Dermis blood vessel endothelial cell (primary cell): ENCODE data around the gene DYRK4. TPM values are rescaled to one million over a fixed set of nuclear protein-coding genes. Genes with fewer than 3 reads are reported as not detected.

ENCODE experiments used
- DNase-seq: peaks from one replicate; pipeline ENCODE4 v3.0.0; 2010
- total RNA-seq: library from RNA; depleted of rRNA; stranded (reverse); fragments of >200 nt; gene quantifications from 2 replicates; pipeline ENCODE4 v1.2.3, GENCODE V29; 2014

Gene DYRK4
- total RNA-seq, 1 donor from 2014 or later: 18.9 TPM

DNA sequence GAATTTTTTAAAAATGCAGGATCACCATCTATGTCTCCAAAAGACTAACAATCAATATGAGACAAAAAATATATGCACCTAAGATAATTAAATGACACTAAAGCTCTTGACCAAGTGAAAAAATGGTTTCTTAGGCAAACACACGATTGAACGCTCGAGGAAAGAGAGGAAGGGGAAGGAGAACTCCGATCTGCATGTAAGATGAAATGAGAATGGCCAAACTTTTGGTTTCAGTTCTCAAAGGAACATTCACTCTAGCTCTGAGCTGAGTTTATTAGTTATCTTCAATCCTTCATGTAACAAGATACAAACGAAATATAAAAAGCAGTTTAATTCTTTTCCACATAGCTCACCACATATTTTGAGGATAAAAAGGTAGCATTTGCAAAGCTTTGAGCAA lies 2.8 kb downstream of the DYRK4 start:
- DNase-seq: no peak

GRCh38 chr12:4566474-4566873 lies 4.5 kb downstream of the DYRK4 start:
- DNase-seq: no peak

GRCh38 chr12:4567073-4567881 lies 5.3 kb downstream of the DYRK4 start:
- DNase-seq: no peak

- no peak for DNase-seq
Measured at GRCh38 chr12:4569261-4569660, 7.3 kb downstream of the DYRK4 start.

- DNase-seq: peak; percentile 48
Measured at GRCh38 chr12:4572680-4573079, 10.7 kb downstream of the DYRK4 start.

DNA sequence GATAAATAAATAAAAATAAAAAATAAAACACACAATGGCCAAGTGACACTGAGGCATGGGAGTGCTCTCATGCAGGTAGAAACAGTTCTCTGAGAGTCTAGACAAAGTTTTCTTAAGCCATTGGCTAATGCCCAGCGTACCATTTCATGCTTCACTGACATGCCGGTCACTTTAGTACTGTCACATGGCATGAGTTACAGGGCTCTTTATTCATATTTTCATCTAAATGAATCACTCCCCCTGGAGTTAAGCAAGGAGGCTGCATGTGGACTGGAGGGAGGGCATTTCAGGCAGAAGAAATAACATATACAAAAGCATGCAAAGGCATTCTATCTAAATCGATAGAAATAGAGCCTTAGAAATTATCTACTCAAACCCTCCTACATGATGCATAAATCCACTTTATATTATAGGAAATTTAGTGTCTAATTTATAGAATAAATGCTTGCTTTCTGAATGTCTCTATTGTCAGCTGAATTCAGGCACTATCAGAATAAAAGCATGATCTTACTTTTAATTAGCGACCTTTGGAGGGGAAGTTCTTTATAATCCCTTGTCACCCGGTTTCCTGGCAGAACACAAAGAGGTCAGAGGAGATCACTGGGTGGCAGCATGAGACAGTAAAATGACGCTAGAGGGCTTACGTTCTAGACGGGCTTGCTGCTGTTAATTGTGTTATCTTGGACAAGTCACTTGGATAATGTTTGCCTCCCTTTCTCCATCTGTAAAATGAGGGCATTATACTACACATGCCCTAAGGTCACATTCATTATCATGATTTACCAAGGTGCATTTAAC lies 17.5 kb downstream of the DYRK4 start:
- peak; percentile 59 for DNase-seq

GRCh38 chr12:4580281-4580688 lies 18.3 kb downstream of the DYRK4 start:
- DNase-seq: no peak

DNA sequence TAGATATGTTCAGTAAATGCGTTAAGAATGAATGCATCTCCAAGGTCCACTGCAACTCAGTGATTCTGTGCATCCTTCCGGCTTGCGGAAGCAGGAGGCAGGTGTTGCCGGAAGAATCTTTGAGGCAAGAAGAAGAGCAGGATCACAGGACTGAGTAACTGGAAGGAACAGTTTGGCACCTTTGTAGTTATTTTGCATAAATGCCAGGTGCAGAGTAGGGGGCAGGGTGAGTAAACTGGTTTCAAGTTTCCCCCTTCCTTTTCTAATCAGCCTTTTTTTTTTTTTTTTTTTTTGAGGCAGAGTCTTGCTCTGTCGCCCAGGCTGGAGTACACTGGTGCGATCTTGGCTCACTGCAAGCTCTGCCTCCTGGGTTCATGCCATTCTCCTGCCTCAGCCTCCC lies 22.3 kb downstream of the DYRK4 start:
- no peak for DNase-seq

DNA sequence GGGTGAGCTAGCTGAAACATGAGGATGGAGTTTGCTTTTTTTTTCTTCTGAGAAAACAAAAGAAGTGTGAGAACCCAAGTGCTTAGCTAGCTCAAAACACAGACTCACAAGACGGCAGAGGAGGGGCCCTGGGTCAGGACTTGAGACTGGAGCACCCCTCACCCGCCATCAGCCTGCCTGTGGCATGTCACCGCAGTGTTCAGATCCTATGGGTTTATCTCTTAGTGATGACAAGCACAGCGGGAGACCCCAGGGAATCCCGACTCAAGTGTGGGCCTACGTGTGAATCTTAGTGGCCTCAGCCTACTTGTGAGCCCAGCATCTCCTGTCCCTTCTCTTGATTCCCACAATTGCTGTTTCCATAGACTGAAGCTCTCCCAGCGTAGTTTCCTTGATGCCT lies 22.9 kb downstream of the DYRK4 start:
- no peak for DNase-seq

DNA sequence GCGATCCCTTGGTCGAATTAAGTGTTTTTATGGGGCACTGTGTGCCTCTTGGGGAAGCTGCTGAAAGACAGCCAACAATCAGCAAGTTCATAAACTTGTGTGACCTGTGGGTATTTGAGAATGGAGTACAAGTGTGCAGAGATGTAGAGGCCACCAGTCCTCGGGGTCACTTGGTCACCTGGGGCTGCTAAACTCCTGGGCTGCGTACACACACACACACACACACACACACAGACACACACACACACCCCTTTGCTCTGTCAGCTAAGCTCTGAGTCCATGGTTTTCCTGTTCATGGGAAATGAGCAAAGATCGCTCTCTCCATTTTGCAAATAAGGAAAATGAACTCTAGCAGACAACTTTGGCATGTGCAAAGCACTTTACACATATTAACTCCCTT lies 24.5 kb downstream of the DYRK4 start:
- DNase-seq: no peak

DNA sequence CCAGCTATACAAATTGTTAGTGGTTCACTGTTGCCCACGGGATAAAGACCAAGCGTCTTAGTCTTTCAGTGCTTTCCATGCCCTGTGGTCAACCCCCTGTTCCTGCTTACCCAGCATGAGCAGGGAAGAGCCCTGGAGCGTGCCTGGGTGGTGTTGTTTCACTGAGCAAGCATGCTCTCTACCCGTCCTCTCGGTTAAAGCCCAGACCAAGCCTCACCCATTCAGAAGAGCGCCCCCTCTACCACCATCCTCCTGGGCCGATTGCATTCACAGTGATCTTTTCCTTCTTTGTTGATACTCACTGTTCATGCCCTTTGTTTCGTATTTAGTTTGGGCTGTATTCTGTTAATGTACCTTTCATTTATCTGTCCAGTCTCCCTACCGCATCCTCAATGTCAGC lies 25.1 kb downstream of the DYRK4 start:
- DNase-seq: no peak

DNA sequence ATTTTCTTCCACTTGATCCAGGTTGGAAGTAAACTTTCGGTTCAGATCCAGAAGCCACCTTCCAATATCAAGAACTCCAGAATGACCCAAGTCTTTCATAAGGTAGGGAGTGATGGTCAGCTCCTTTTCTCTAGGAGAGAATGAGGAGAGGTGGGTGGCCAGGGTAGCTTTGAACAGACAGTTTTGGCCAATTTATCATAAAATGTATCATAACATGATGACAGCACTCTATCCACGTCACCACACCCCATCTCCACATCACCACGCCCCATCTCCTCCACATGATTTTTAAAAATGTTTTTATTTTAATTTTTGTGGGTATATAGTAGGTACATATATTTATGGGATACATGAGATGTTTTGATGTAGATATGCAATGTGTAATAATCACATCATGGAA lies 26.9 kb downstream of the DYRK4 start:
- no peak for DNase-seq

- DNase-seq: no peak
Measured at GRCh38 chr12:4589941-4590340, 27.9 kb downstream of the DYRK4 start.

DNA sequence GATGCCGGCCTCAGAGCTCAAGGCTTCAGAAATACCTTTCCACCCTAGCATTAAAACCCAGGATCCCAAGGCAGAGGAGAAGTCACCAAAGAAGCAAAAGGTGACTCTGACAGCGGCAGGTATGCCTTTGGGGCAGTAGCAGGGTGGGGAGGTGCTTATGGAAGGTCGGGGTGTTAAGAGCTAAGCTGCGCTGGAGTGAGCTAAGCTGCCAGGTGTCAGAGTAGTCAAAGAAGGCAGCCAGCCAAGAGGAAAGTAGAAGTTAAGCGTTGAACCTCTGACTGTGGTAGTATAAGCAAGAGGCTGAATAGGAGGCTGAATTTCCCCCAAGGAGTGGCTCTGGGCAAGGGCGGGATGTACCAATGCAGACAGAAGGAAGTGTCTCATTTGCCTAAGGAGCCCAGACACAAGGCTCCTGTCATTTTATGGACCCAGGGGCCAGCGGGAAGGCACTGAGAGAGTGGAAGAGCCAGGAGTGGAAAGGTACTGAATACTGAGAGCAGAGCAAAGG lies 29.2 kb downstream of the DYRK4 start:
- no peak for DNase-seq

DNA sequence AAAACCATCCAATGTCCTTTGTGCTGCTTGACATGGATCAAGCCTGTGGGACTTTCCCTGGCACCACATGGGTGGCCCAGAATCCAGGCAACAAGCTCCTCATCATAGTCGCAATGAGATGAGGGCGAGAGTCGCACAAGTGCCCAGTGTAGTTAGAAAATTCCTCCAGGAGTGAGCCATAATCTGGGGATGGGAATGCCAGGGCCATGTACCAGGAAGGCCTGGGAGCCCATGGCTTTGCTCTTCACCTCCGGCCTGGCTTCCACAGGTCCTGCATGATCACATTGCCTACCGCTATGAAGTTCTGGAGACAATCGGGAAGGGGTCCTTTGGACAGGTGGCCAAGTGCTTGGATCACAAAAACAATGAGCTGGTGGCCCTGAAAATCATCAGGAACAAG lies 33.9 kb downstream of the DYRK4 start:
- no peak for DNase-seq

GRCh38 chr12:4603421-4603820 lies 41.4 kb downstream of the DYRK4 start:
- no peak for DNase-seq

DNA sequence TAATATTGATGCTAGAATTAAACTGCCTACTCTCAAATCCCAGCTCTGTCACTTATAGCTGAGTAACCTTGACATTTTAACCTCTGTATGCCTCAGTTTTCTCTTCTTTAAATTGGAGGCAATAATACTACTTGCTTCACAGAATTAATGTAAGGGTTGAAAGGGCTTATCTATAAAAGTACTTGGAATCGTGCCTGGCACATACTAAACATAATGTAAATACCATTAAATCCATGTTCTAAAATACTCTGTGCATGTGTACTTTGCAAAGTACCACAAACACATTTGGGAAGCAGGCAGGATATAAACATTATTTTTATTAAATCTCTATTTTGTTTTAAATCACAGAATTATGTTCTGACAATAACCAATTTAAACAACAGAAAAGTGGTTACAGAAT lies 41.9 kb downstream of the DYRK4 start:
- no peak for DNase-seq

DNA sequence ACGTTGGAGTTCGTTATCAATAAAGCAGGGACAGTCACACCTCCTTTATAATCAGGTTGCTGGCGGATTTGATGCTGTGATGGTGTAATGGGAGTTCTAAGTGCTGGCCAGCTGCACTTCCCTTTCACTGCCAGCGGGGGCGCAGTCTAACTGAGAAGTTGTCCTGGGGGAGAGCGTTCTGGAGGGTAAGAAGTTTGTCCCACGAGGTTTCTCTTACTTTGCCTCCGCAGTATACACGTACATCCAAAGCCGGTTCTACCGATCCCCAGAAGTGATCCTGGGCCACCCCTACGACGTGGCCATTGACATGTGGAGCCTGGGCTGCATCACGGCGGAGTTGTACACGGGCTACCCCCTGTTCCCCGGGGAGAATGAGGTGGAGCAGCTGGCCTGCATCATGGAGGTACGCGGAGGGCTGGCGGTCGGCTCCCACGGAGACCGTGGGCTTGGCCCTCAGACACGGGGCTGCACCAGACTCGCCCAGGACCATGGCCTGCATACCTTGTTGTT lies 42.7 kb downstream of the DYRK4 start:
- DNase-seq: peak; percentile 87

- DNase-seq: no peak
Measured at GRCh38 chr12:4607056-4607455, 45.0 kb downstream of the DYRK4 start.

DNA sequence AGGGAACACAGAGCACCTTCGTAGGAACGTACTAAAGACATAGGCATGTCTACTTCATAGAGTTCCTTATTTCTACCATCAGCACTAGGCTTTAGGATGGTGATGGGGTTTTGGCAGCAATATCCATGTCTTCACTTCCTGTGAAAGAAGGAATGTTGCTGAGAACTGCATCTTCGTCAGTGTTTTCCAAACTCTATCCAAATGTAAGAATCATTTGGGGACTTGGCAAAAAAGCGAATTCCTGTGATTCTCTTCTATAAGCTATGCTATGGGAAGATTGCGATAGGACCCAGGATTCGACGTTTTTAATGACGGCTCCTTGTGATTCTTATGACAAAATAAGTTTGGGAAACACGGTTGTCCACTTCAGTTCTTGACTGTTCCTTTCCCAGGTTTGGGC lies 47.1 kb downstream of the DYRK4 start:
- DNase-seq: no peak

- no peak for DNase-seq
Measured at GRCh38 chr12:4610481-4610880, 48.5 kb downstream of the DYRK4 start.

GRCh38 chr12:4615667-4616066 lies 53.7 kb downstream of the DYRK4 start:
- no peak for DNase-seq

DNA sequence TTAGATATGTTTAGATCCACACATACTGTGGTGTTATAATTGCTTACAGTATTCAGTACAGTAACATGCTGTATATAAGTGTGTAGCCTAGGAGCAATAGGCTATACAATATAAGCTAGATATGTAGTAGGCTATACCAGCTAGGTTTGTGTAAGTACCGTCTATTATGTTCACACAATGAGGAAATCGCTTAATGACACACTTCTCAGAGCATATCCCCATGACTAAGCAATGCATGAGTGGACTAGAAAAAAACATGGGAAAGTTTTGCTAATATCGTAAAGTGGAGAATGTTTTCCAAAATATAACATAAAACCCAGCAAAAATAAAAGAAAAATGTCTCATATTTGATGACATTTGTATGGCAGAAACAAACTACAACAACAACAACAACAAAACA lies 59.5 kb downstream of the DYRK4 start:
- no peak for DNase-seq

DNA sequence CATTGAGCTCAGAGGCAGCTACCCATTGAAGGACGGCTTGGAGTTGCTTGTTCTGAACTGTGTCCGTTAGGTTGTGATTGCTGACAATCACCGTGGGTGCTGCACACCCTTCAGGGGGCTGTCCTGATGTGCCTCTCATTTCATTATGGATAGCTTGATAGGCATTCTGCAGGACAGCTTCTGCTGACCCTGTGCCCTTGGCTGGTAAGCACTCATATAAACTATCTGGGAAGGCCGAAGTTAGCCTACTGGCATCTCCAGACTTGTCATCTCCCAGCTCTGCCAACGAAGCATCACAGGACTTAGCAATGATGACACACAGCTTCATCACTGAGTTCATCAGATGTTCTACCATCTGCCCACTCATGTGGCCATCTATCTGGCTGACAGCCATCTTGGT lies 64.5 kb downstream of the DYRK4 start:
- no peak for DNase-seq
